ENCODE results near the gene ITGB2.
A peak's percentile ranks its signal among the peaks of the same experiment; 100 is the strongest.

The ITGB2 gene

GRCh38 chr21:44956356-44957046 is 35.8 kb upstream of the ITGB2 start:
- H3K27ac ChIP-seq: no peak overlapping the region

GRCh38 chr21:44955798-44956175 is 35.1 kb upstream of the ITGB2 start:
- H3K27ac ChIP-seq: no peak overlapping the region
- H3K4me3 ChIP-seq: no peak overlapping the region

More at GRCh38 chr21:44956356-44957046, 35.8 kb upstream of the ITGB2 start:
- no peak overlapping the region for H3K4me3 ChIP-seq

- Histone ChIP-seq H3K4me3 (no peak overlapping the region), H3K27ac (no peak overlapping the region)
These were observed 34.6 kb upstream of the ITGB2 start for GRCh38 chr21:44955141-44955797.

DNA sequence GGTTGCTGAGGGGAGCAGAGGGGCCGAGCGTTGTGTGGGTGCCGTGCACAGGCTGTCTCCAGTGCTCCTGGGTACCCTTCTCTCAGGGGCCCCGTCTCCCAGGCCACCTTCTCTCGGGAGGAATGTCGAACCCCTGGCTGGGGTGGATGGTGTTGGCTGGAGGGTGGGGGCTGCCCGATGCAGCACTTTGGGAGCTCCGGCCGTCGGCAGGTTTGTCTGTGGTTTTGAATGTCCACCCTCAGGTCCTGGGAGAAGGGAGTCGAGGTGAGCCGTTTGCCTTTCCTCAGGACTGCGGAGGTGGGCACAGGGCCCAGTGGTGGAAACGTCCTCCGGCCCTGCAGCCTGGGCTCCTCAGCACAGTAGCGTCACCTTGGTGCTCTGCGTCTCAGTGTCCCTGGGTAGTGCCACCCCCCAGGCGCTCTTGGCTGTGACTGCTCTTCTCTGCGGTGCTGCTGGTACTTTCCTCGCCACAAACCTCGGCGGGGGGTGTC is 33.6 kb upstream of the ITGB2 start:
- H3K27ac ChIP-seq: no peak overlapping the region
- H3K4me3 ChIP-seq: no peak overlapping the region

DNA sequence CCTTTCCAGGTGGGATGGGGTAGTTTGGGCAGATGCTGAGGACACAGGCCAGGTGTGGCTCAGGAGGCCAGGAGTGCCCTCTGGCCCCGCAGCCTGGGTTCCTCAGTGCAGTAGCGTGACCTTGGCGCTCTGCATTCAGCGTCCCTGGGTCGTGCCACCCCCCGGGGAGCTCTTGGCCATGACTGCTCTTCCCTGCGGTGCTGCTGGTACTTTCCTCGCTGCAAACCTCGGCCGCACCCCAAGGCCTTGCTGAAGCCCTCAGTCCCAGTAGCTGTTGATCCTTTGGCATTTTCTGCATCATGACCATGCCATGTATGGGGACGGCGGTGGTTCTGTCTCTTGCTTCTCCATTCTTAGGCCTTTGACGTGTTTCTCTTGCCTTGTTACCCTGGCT is 32.9 kb upstream of the ITGB2 start:
- H3K4me3 ChIP-seq: no peak overlapping the region
- H3K27ac ChIP-seq: no peak overlapping the region

- Histone ChIP-seq H3K4me3 (no peak overlapping the region), H3K27ac (no peak overlapping the region)
These were observed 32.4 kb upstream of the ITGB2 start for GRCh38 chr21:44952929-44953627.

DNA sequence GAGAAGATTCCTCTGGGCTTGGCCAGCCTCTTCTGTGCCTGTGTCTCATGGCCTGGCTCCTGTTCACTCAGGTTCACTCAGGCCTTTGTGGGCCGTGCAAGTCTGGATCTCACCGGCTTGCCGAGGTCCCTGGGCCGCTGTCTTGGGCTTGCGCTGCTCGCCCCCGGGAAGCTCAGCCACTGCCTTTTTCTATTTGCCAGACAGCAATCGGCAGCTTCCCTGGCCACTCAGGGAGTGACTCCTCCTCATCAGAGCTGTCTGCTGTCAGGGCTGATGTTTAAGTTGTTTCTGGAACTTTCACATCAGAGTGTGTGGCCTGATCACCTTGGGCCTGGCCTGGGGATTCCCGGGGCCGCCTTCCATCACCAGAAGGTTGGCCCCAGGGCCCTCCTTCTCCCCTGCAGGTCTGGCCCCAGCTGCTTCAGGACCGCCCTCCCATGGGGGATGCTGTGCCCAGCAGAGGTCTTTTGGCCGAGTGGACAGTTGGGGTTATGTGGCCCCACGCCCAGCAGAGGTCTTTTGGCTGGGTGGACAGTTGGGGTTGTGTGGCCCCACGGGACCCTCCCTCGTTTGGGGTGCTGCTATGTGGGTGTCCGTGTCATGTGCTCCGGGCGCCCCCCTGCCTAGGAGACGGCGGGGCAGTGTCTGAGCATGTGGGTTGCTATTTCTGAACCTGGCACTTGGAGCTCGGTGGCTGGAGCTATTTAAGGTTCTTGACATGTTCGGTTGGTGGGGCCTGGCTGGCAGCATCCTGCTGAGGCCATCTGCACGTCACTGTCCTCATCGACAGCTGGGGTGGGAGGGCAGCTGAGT is 31.6 kb upstream of the ITGB2 start:
- Histone ChIP-seq H3K27ac (peak overlapping the region in 1 of 21 experiments; percentile 44), H3K4me3 (no peak overlapping the region)

DNA sequence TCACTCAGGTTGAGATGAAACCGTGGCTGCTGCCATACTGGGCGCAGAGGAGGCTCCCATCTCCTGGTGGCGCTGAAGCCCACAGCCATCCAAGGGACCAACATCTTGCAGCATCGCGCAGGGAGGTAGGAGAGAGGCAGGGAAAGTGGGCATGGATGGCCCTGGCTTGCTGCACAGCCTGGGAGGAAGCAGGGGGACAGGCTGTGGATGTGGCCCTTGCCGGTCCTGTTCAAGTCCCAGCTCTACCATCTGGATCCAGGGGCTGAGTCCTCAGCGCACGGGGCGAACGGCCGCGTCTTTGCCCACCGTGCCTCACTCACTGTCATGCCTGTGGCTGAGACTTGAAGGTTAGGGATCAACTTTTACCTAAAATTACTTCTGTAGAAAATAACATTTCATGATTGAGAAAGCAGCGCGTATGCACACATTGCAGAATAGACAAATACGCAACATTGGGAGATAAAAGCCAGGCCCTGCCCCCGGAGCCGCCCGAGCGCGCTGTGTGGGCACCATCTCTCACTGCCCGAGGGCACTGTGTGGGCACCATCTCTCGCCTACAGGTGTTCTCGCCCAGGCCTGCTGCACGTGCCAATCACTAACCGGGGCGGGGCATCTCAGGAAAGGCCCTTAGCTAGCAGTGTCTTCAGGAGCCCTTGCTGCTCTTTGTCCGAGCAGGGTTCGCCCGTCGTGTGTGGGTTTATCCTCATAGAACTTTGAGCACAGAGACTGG is 30.7 kb upstream of the ITGB2 start:
- Histone ChIP-seq H3K27ac (no peak overlapping the region), H3K4me3 (no peak overlapping the region)

DNA sequence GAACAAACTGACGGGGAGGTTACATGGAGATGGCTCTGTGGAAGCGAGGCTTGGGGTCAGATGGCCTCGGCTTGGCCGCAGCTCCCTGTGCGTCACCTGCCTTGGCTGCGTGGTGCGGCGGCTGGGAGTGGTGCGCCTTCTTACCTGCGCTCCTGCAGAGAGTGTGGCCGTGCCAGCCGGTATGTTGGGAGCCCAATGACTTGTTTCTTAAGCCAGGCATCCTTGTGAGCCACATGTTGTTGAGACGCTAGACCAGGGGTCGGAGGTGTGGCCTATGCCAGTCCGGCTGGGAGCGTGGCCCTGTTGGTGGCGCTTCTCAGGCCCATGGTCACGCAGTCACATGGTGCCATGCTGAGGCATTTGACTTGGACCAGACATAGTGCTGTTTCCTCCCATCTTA is 29.7 kb upstream of the ITGB2 start:
- H3K4me3 ChIP-seq: no peak overlapping the region
- H3K27ac ChIP-seq: peak overlapping the region in 4 of 21 experiments; percentile 3 to 39 (median 32)

DNA sequence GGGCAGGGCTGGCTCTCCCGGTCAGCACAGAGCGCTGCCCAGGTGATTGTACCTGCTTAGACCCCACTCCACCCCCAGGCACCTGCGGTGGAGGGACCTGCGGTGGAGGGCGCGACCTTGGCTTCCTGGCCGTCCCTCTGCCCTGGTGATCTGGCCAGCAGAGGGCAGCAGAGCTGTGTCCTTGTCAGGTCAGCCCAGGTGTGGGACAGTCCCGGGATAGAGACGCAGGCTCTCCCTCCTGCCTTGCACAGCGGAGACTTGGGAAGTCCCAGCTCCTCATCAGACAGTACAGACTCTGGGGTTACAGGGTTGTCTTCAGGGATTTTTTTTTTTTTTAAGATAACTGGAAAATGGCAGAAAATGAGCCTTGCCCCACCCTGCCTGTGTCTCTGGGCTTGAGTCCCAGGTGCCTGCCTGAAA is 29.1 kb upstream of the ITGB2 start:
- Histone ChIP-seq H3K4me3 (no peak overlapping the region), H3K27ac (peak overlapping the region in 3 of 21 experiments; percentile 31 to 50 (median 34))

DNA sequence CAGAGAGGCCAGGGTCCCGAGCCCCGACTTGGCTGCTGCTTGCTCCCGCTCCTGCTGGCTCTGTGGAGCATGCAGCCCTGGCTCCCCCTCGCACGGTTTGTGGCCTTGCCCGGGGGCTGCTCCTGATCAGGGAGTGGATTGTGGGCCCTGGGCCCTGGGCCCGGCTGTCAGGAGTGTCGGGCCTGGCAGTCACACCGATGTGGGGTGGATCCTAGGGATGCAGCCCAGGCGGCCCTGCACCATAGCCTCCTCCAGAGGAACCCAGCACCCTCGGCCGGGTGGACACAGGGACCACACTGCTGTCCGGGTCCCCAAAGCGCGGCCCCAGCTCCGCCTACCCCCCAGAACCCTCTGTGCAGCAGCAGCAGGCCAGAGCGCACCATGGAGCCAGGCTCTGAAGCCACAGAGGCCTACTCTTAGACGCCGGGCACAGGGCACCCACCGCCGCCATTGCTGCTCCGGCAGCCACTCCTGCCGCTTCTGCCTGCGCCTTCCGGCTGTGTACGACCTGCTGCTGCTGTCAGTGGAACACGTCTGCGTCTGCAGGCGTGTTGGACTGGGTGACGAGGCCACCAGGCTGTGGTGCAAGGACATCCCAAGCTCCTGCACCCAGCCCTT is 28.6 kb upstream of the ITGB2 start:
- Histone ChIP-seq H3K27ac (peak overlapping the region in 1 of 21 experiments; percentile 50), H3K4me3 (no peak overlapping the region)

- H3K4me3 ChIP-seq: no peak overlapping the region
- no peak overlapping the region for H3K27ac ChIP-seq
These were observed 27.9 kb upstream of the ITGB2 start for GRCh38 chr21:44948426-44949120.

DNA sequence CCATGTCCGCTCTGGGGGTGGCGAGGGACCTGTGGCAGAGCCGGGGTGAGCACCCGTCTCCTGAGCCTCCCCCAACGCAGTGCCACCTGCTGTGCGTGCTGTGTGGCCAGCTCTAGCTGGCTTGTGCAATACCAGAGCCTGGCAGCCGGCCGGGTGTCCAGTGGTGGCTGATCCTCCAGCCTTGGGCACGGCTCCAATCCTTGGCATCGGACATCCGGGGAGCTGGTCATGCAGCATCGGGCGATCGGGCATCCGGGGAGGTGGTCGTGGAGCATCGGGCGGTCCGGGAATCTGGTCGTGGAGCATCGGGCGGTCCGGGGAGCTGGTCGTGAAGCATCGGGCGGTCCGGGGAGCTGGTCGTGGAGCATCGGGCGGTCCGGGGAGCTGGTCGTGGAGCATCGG is 27.2 kb upstream of the ITGB2 start:
- Histone ChIP-seq H3K4me3 (no peak overlapping the region), H3K27ac (no peak overlapping the region)

- H3K4me3 ChIP-seq: no peak overlapping the region
- no peak overlapping the region for H3K27ac ChIP-seq
These were observed 26.6 kb upstream of the ITGB2 start for GRCh38 chr21:44947111-44947929.

DNA sequence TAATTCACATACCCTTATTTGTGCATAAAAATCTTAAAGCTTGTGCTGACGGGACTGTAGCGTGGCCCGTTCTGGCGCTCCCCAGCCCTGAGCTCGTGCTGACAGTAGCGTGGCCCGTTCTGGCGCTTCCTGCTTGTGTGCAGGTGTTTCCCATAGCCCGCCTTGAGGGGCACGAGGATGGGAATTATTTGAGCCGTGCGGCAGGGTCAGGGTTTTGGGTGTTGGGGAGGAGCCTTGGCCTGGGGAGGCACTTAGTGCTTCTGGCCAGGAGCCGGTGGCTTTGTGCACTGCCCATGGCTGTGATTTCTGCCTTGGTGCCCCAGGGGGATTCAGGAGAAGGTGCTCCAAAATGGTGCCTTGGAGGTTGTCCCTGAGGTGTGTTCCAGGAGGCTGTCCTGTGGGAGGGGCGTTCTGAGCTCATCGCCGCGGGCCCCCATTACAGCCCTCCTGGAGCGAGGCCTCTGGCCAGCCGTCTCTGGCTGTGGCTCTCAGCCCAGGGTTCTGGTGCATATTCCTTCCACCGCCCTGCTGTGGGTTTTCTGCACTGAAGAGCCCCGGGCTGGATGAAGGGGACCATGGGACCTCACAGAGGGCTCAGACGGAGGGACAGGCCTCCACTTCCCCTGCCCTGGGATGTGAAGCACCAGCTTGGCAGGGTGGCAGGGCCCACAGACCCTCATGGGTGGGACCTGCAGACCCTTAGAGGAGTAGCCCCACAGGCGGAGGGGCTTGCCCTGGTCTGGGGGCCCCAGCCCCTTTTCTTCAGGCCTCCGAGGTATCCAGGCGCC is 25.7 kb upstream of the ITGB2 start:
- no peak overlapping the region for H3K27ac ChIP-seq
- no peak overlapping the region for H3K4me3 ChIP-seq

- no peak overlapping the region for H3K27ac ChIP-seq
- H3K4me3 ChIP-seq: no peak overlapping the region
These were observed 23.9 kb upstream of the ITGB2 start for GRCh38 chr21:44944596-44944995.

Measured in skin epidermis (tissue), 12 donors.